ENCODE measurements around the gene FEM1C.
"Not testable (repeated sequence)": the region's sequence is repeated elsewhere in the genome, so short reads cannot be mapped to it uniquely, and the experiment has no call there.

The FEM1C gene

DNA sequence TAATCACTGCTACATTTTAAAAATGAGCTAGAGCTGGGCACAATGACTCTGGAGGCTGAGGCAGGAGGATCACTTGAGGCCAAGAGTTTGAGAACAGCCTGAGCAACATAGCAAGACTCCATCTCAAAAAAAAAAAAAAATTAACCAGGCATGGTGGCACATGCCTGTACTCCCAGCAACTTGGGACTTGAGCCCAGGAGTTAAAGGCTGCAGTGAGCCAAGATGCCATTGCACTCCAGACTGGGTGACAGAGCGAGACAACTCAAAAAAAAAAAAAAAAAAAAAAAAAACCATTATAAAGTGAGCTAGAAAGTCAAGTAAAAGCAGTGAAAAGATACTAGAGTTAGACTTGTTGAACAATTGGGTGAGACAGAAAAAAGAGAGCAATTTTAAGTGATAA, 28.2 kb downstream of the FEM1C start:
- DNase-seq: no peak

DNA sequence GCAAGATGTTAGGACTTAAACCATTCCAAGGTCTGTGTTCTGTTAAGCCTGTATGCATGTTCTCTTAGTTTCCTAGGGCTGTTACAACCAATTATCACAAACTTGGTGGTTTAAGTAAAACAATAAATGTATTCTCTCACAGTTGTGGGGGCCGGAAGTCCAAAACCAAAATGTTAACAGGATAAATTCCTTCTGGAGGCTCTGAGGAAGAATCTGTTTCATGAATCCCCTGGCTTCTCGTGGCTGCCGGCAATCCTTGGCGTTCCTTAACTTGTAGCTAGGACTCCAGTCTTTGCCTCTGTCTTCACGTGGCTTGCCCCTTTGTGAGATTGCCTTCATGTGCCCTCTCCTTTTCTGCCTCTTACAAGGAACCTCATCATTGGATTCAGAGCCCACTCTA, 30.4 kb downstream of the FEM1C start:
- no peak for DNase-seq

DNA sequence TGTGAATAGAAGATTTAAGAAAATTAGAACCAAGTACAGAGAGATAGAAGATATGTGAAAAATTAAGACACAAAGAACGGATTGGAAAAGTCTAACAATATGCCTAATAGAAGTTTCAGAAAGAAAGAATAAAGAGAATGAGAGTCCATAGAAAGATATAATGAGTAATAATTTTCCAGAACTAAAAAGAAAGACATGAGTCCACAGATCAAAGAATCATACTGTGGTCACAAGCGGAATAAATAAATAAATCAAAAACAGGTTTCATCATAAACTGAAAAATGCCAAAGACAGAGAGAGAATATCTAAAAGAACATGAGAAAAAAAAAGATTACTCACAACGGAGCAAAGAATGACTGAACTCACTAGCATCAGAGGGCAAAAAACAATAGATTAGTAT, 32.9 kb downstream of the FEM1C start:
- DNase-seq: no peak

DNA sequence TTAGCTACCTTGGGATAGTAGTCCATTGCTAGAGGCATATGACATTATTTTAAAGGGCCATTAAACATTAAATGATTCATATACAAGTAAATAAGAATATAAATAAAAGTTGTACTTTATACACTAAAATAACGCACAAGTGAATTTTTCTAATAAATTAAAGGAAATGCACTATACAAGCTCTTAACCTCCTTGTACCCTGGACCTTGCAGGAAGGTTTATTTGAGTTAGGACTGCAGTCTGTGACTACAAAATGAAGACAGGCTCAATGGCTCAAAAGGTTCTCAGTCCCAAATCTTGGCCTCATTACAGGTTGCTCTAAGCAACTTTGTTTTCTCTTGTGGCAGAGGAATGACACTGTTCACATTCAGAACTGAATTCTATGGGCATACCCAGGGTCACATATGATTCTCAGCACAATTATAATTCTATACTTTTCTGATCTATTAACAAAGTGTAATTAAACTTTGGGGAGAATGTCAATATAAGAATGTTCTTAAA, 34.4 kb downstream of the FEM1C start:
- no peak for DNase-seq

DNA sequence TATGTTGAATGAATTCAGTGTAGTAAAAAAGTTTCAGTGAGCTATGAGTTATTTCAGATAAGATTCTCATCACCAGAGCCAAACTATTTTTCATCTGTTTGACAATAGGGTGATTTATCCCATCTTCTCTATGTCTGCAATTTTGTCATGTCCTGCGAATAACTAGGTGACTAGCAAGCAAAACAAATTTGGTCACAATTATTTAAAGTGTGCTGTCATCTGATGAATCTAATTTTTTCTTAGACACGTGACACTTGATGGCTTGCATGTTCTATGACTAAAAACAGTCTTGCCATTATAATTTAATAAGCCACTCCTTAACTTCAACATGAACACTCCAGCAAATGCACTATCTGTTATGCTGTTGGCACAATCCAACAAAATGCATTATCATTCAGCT, 35.0 kb downstream of the FEM1C start:
- no peak for DNase-seq

DNA sequence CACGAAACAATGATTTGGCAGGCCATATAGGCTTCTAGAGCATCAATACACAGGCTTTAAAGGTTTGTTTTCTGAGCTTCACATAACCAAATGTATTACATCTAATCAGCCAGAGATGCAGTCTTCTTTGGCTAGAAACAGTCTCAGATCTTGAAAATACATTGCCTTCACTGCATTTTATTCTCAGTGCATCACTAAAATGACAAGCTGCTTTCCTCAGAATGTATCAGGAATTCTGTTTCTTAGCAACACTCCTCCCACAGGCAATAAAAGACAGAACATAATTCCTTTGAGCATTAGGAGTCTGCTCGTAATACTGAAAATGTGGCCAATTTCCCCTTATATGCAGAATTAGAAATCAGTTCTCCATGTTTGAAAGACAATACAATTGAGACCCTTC, 36.9 kb downstream of the FEM1C start:
- DNase-seq: no peak

DNA sequence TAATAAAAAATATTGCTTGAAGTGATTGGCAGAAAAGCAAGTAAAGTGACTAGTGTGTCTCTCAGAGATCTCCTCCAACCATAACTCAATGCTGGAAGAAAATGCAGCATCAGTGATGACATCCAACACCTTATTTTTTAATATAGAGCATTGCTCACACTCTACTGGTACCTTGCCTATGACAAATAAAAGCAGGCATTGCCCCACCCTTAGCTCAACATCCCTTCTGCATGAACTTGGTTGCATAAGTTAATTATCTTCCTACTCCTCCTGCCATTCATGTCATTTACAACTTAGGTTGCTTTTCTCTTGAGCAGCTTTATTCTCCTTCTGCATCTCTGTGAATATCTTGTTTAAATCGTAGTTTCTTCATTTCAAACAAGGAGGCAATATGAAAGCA, 41.2 kb downstream of the FEM1C start:
- DNase-seq: no peak

DNA sequence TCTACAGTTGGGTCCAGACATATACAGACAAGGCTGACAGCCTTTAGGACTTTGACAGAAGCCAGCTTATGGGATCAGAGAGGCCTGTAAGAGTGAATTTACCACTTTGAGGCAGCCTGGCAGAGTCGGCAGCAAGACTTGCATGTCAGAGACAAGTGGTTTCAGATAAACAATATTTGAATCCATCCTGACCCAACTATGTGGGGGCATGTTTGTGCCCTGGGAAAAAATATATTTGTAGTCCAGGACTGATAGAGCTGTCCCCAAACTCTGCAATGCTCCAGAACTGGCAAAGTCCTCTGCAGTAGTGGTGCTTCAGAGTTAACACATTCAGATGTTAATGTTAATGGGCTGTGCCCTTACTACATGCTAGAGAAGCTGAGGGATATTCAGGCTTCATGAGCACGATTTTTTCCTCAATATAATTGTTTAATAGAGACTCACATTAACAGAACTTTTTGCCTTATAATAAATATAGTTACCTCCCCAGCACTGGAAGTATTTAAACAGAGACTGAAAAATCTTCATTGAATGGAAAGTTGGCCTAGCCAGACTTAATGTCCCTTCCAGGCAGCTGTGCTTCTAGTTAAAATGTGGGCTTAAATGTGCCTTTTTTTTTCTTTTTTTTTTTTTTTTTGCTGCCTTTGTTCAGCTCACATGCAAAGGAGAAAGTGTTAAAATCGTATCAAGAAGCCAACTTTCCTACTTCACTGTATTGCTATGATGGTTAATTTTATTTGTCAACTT, 42.9 kb downstream of the FEM1C start:
- DNase-seq: no peak

DNA sequence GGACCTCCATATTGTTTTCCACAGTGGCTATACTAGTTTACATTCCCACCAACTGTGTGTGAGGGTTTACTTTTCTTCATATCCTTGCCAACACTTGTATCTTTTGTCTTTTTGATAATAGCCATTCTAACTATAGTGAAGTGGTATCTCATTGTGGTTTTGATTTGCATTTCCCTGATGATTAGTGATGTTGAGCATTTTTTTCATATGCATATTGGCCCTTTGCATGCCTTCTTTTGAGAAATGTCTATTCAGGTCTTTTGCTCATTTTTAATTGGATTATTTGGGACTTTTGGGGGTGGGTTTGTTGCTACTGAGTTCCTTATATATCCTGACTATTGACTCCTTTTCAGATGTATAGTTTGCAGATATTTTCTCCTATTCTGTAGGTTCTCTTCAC, 44.4 kb downstream of the FEM1C start:
- no peak for DNase-seq

DNA sequence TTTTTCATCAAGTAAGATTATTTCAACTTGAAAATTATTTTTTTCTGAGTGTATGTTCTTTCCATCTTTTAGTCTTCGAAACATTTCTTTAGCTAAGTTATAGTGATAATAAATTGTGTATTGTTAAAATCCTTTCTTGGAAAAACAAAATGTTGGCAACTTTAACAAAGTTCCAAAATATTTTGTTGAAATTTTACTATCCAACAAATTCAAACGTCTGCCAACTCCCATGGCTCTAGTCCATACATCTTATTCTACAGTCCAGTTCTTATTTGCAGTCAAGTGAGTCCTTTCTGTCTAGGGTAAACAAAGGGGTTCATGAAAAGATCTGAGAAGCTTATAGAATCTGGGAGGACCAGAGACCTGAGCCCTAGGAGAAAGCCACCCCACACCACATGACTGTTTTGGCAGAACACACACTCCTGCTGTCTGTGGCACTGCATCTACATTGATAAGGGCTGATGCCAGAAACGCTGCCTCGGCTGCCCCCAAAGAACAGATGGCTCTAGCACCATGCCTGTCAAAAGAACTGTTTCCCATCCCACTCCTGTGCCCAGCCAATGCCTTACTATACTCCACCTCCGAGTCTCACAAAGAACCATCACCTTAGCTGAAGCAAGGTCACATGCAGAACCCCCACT, 47.5 kb downstream of the FEM1C start:
- DNase-seq: no peak

DNA sequence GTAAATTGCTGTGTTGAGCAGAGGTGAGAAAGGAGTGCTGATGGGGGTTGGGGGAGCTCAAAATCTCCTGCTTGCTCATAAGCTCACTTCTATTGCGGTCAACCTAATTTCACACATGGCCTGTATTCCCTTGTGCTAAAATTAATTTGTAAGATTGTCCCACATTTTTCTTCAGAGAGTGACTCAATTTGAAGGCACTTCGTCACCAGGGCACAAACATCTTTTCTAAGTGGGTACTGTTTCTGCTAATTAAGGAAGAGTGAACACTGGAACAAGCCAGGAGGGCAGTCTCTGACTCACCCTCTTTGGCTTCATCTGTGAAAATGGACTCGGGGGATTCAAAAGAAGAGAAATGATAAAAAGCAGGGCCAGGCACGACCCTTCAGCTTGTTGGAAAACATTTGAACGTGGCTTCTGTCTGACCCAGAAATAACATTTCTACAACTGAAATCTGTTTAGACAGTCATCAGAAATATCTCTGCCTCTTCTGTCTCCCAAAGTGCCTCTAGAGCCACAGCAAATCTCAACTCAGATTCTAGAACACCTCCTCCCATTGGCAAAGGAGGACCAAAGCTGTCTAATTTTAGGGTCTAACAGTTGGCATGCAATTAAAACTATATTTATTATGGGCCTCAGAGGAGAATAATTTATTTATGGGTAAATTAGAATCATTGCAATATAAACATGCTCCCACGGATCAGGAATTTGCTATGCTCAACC, 49.8 kb downstream of the FEM1C start:
- no peak for DNase-seq

DNA sequence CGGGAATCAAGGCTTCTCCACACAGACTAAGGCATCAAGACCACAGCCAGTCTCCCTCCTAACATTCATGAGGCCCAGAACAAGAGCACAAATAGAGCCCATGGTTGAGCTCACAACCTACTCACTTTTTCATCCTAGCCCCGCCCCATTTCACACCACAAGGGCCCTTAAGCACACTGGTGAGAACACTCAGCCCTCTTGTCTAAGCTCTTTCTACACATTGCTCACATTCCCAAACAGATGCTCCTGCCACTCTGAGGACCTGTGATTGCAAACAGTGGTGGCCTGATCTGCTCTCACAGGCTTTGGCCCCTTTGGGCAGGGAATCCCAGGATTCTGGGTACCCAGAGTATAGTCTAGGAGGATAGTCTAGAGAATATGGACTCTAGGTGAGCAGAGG, 54.0 kb downstream of the FEM1C start:
- DNase-seq: no peak

DNA sequence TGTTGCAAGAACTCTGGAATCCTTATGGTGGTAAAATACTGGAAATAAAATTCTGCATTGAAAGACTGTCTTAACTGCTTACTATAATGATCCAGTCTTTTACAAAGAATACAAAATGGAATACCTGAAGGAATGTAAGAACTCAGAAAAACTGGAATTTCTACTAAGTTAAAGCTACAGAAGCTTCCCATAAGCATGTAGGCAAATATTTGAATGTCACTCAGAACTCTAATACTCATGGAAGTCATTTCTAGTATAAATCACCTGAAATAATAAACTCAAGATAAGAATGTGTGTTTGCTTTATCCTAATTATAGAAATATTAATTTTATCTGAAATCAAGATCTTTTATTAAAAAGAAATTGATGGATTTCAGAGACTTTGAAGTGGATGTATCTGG, 54.8 kb downstream of the FEM1C start:
- DNase-seq: no peak

DNA sequence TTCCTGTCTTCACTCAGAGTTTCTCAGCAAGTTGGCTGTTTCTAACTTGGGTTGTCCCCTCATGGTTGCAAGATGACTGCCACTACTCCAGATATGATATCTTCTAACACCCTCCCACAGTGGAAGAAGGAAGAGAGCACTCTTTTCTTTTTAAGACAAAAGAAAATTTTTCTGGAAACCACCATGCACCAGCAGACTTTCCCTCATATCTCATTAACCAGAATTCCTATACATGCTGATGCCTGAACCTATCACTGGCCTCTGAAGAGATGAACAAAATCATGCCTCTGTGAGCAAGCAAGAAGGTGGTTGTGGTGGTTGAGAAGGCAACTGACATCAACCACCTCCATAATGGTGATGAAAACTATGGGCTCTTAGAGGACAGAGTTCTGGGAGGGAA, 56.8 kb downstream of the FEM1C start:
- no peak for DNase-seq

DNA sequence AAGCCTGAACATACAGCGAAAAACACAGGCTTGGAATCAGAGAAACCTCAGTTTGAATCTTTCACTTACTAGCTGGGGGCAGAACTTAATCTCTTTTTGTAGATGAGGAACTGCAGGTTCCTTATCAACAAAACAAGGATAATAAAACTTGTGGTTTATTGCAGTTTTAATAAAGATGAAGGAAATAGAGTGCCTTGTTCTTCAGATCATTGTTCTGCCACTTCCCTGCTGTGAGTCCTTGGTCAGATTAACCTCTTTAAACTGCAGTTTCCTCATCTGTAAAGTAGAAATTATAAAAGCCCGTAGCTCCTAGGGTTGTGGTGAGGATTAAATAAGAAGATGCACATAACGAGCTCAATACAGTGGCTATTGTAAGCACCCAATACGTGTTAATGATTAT, 57.4 kb downstream of the FEM1C start:
- no peak for DNase-seq

DNA sequence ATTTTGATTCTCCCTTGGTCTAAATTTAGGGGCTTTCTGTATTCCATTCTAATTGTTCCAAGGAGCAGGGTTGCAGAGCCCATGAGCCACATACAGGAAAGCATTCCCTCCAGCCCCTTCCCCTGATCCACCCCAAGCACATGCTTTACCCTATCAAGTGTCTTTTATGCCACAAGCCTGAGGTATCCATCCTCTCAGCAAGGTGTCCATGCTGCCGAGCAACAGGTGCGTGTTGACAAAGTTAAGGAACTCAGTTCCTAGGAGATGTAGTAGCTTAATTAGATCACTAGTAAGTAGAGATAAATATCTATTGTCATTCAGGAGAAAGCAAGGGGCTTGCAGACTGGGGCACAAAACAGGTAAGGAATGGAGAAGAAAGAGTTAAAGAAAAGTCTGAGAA, 57.8 kb downstream of the FEM1C start:
- DNase-seq: no peak

DNA sequence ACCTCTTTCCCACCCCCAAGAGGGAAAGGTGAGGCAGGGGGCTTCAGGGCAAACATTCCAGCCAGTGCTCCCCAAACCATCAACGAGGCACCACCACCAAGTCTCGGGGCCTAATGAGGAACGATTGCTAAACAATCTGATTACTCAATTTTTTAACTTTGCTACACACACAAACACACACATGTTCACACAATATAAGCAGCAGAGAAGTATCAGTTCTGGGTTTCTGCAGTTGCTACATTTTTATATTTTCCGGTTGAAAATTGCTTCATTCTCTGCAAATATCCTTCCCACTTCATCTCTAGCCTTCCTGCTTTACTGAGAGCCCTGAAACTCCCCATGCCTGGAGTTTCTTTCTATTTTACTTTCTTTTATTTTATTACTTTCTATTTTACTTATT, 60.2 kb downstream of the FEM1C start:
- no peak for DNase-seq

DNA sequence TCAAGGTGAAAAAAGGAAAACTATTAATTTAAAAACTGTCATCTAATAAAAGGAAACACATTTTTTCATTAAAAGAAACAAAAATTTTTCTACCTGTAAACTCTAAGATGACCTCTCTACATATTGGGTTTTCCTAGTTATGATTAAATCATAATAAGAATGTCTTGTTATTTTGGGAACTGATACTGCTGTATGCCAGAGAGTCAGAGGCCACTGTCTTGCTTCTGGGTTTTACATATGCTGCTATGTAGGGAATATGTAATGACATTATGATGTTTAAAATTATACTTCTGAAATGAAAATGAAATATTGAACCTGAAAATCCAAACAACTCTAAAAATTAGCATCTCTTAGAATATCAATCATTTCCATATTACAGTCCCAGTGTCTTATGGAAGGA, 63.7 kb downstream of the FEM1C start:
- no peak for DNase-seq

DNA sequence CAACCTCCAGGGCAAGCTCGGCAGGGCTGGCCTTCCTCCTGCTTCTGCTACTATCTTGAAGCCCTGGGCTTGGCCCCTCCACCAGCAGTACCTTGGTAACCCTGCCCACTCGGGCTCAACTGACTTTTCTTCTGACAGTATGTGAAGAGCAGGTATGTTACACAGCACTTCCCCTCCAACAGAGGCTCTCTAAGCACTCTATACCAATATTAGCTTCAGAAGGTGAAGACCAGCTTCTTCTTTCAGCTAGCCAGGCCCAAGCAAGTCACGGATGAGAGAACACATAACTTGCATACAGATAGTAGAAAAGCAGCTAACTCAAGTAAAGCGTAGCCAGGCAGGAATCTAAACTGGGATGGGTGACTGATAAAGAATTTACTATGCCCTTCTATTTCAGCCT, 64.3 kb downstream of the FEM1C start:
- no peak for DNase-seq

DNA sequence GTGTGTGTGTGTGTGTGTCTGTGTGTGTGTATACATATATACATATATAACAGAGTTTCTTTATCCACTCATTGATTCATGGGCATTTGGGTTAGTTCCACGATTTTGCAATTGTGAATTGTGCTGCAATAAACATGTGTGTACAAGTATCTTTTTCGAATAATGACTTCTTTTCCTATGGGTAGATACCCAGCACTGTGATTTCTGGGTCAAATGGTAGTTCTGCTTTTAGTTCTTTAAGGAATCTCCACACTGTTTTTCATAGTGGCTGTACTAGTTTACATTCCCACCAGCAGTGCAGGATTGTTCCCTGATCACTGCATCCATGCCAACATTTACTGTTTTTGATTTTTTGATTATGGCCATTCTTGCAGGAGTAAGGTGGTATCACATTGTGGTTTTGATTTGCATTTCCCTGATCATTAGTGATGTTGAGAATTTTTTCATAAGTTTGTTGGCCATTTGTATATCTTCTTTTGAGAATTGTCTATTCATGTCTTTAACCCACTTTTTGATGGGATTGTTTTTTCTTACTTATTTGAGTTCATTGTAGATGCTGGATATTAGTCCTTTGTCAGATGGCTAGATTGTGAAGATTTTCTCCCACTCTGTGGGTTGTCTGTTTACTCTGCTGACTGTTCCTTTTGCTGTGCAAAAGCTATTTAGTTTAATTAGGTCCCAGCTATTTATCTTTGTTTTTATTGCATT, 65.3 kb downstream of the FEM1C start:
- DNase-seq: not testable (repeated sequence)

DNA sequence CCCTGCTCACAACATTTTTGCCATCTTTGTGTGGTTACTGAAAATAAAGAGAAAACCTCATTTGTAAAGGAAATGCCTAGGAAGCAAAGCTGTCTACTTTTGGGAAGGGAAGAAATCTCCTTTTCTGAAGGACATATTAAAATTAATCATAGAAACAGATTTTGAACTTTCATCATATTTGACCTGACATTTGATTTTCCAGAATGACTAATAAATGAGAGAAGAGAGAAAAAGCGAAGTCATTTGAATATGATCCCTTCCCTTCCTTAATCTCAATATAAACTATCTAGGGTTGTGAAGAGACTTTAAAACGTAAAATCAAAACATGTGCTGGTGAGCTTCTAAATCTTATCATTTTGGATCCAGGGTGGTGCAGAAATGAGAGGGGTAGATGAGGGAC, 66.3 kb downstream of the FEM1C start:
- DNase-seq: no peak

DNA sequence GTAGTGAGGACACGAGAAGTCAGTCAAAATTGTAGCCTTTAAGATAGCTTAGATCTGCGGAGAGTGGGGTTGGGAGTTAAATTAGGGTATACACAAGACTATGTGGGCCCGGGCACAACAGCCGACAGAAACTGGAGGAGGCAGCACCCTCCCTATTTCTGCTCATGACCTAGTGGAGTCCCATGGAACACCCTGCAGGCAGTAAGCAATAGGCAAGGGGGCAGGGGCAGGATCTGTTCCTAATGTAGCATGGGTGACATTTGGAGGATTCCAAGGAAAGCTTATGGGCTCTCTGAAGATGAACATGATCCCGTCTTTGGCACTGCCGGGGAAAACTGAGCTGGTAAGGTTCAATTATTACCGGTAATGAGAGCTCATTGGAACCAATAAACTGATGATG, 67.0 kb downstream of the FEM1C start:
- DNase-seq: no peak

DNA sequence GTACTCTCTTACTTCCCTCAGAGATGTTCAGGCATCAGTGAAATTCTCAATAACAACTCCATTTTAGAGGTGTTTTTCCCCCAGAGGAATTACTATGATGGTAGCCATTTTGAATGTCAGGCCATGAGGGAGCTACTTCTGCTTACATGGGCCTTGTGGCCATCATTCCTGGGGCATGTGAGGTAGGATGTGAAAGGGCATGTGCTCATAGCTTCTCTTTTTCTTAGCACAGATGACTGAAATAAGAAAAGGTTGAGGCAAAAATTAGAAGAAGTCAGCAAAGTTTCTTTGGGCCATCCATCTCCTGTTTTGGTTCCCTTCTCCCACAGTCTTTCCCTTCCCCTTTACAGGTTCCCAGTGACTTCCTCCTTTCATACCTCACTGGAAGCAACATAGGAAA, 68.8 kb downstream of the FEM1C start:
- no peak for DNase-seq
